HepG2 (cell line): ENCODE results near the gene IYD. TPM values are rescaled to one million over a fixed set of nuclear protein-coding genes. Genes with fewer than 3 reads are reported as not detected.

Experiments
- ATAC-seq: fragments of 200-7000 bp; cut with Tn5 transposase; 3 replicates; pipeline ENCODE4 v1.9.1; 2020; ENCODE audit warnings: mild to moderate bottlenecking, moderate library complexity
- BruUV-seq: library from RNA; stranded (reverse); fragments of 400-500 nt; replicated peaks from 2 replicates; lab custom pipeline; 2021; lab: Mats Ljungman, UMichigan
- CTCF ChIA-PET: fragments of 300-600 bp; formaldehyde crosslinking; extraction: SDS; loops from one replicate; lab custom pipeline; 2021; ENCODE audit warnings: low total read pairs, inconsistent platforms, low intra/inter-chr PET ratio; lab: Yijun Ruan, JAX
- POLR2A ChIA-PET: fragments of 350-600 bp; sonication (Branson Sonifier 250); formaldehyde crosslinking; loops from one replicate; lab custom pipeline; 2020; ENCODE audit warnings: antibody characterized with exemption, inconsistent platforms; lab: Yijun Ruan, JAX
- DNase-seq: peaks from one replicate; pipeline ENCODE4 v3.0.0-alpha.2; 2015; ENCODE audit warnings: low spot score
- FAIRE-seq: peaks from 3 replicates; lab custom pipeline; 2011; peaks lifted over from hg19 to GRCh38; lab: Jason Lieb, UNC
- H2AFZ ChIP-seq: one replicate; pipeline ENCODE4 v1.6.1; 2011; ENCODE audit warnings: low read length, inconsistent platforms
- H3K27ac ChIP-seq: fragments of 300-600 bp; 3 replicates; pipeline ENCODE4 v1.8.0; 2011; ENCODE audit warnings: mixed run types, mild to moderate bottlenecking, mixed read lengths, low read length, inconsistent platforms; ENCODE audit not compliant: insufficient read depth; ENCODE audit errors: extremely low read length
- H3K27me3 ChIP-seq, 2 experiments: fragments of 200-600 bp in 1 of 2; 2 replicates in 1 of 2; 3 replicates in 1 of 2; pipeline versions ENCODE4 v1.6.0 to v1.8.0; 2011; ENCODE audit warnings: low read length in 2 of 2, mild to moderate bottlenecking in 2 of 2, moderate library complexity in 2 of 2, inconsistent platforms in 1 of 2; ENCODE audit not compliant: insufficient read depth in 2 of 2, control insufficient read depth in 1 of 2
- H3K36me3 ChIP-seq, 2 experiments: fragments of 200-600 bp in 1 of 2; replicated peaks in 1 of 2; 2 replicates in 1 of 2; 3 replicates in 1 of 2; pipeline versions ENCODE4 v1.5.1 to v1.8.0; 2011; ENCODE audit warnings: low read length in 2 of 2, inconsistent platforms in 1 of 2; ENCODE audit not compliant: insufficient read depth in 2 of 2, control insufficient read depth in 1 of 2
- H3K4me1 ChIP-seq: 2 replicates; pipeline ENCODE4 v1.5.1; 2012; ENCODE audit warnings: low read length, inconsistent platforms; ENCODE audit not compliant: insufficient read depth
- H3K4me2 ChIP-seq: 2 replicates; pipeline ENCODE4 v1.6.0; 2011; ENCODE audit warnings: low read depth, low read length, inconsistent platforms
- H3K4me3 ChIP-seq, 3 experiments: fragments of 200-600 bp in 1 of 3; sonication (generic), shearing (Covaris generic) in 1 of 3; replicated peaks in 1 of 3; 2 replicates each; pipeline ENCODE4 v1.5.1; 2011 to 2016; ENCODE audit warnings: low read length in 3 of 3, inconsistent platforms in 2 of 3, low read depth in 2 of 3, mild to moderate bottlenecking in 2 of 3, control low read depth in 1 of 3, mixed read lengths in 1 of 3; ENCODE audit not compliant: insufficient read depth in 1 of 3
- H3K79me2 ChIP-seq: one replicate; pipeline ENCODE4 v1.6.1; 2011; ENCODE audit warnings: low read length, inconsistent platforms; ENCODE audit not compliant: insufficient read depth
- H3K9ac ChIP-seq: 2 replicates; pipeline ENCODE4 v1.6.0; 2011; ENCODE audit warnings: mild to moderate bottlenecking, low read depth, low read length, inconsistent platforms; ENCODE audit not compliant: insufficient read depth
- H3K9me3 ChIP-seq: 2 replicates; pipeline ENCODE4 v1.5.1; 2012; ENCODE audit warnings: mild to moderate bottlenecking, low read length
- H4K20me1 ChIP-seq: 2 replicates; pipeline ENCODE4 v1.6.0; 2011; ENCODE audit warnings: inconsistent platforms, mild to moderate bottlenecking, low read length, moderate library complexity; ENCODE audit not compliant: insufficient read depth
- ATF3 ChIP-seq: sonication (generic); formaldehyde crosslinking; IDR thresholded peaks from 2 replicates; pipeline ENCODE4 v1.4.0; 2020; ENCODE audit warnings: missing genetic modification reagents
- LCORL ChIP-seq, 2 experiments: fragments of 450-650 bp in 1 of 2; sonication (generic) in 1 of 2; formaldehyde crosslinking in 1 of 2; IDR thresholded peaks; 2 replicates each; pipeline versions ENCODE4 v1.5.0 to v1.6.1; 2017 to 2020; ENCODE audit warnings: antibody characterized with exemption in 1 of 2, missing genetic modification reagents in 1 of 2
- THAP11 ChIP-seq: IDR thresholded peaks from 2 replicates; pipeline ENCODE4 v1.6.1; 2016; ENCODE audit warnings: missing biosample characterization, missing genetic modification reagents
- TRIM22 ChIP-seq: fragments of 450-650 bp; IDR thresholded peaks from 2 replicates; pipeline ENCODE4 v1.6.1; 2017
- ZFAT ChIP-seq: sonication (generic); formaldehyde crosslinking; conservative IDR thresholded peaks from 2 replicates; pipeline ENCODE4 v1.8.1; 2023; ENCODE audit warnings: missing genetic modification reagents, inconsistent platforms
- ZNF101 ChIP-seq: sonication (generic); formaldehyde crosslinking; IDR thresholded peaks from 2 replicates; pipeline ENCODE4 v1.4.0; 2020; ENCODE audit warnings: mild to moderate bottlenecking, low read depth, missing genetic modification reagents, borderline replicate concordance
- ZNF143 ChIP-seq: sonication (generic); formaldehyde crosslinking; IDR thresholded peaks from 2 replicates; pipeline ENCODE4 v1.4.0; 2020; ENCODE audit warnings: missing genetic modification reagents
- ZNF232 ChIP-seq: sonication (generic); formaldehyde crosslinking; IDR thresholded peaks from 2 replicates; pipeline ENCODE4 v1.4.0; 2020; ENCODE audit warnings: missing genetic modification reagents, borderline replicate concordance
- WGBS: methylation state at CpG from one replicate; pipeline ENCODE4 v1.1.6; 2017; ENCODE audit warnings: low lambda C conversion rate; 5-methylcytosine and 5-hydroxymethylcytosine counted together
- in situ Hi-C: cut with HindIII; loops from 2 replicates; pipeline ENCODE4 v1.10.0; 2017; ENCODE audit warnings: low pct_unique_long_range_greater_than_20kb; ENCODE audit not compliant: extremely low pct_ligation_motif_present
- intact Hi-C: fragments of 100-400 bp; cut with micrococcal nuclease; formaldehyde crosslinking; loops from one replicate; pipeline ENCODE4 v1.10.0; 2022; ENCODE audit not compliant: unreplicated experiment
- polyA plus RNA-seq, 8 experiments: library from polyadenylated mRNA; depleted of rRNA in 3 of 8; stranded (reverse) in 7 of 8; unstranded in 1 of 8; fragments of >200 nt; fragmentation: Illumina TruSeq in 4 of 8; extraction: Trizol in 4 of 8; gene quantifications; 2 replicates each; pipeline versions ENCODE4 v1.2.1 to v1.2.3, GENCODE V29; 2011 to 2016; ENCODE audit warnings: low read depth in 4 of 8, missing spikeins in 1 of 8, mixed read lengths in 1 of 8; ENCODE audit not compliant: insufficient read depth in 1 of 8
- total RNA-seq, 5 experiments: library from RNA; depleted of rRNA; stranded (reverse); fragments of >200 nt; fragmentation: Illumina TruSeq; extraction: Trizol; gene quantifications; 2 replicates each; pipeline ENCODE4 v1.2.3, GENCODE V29; 2016; ENCODE audit warnings: low read depth in 1 of 5

The IYD gene
- total and polyA plus RNA-seq, 2 of the 13 experiments (the other 11 are each of a cell fraction or from before 2014, with no cell fraction given), result 0.01 to 0.46 TPM

GRCh38 chr6:150408842-150409241 is 40.0 kb downstream of the IYD start:
- Histone ChIP-seq H3K9me3 (no peaks in the 10 kb centered on the region), H2AFZ (no peak overlapping the region), H3K4me1 (no peaks in the 10 kb centered on the region), H3K9ac (no peak overlapping the region), H3K4me2 (no peak overlapping the region), H3K27ac (no peak overlapping the region), H4K20me1 (no peaks in the 10 kb centered on the region), H3K36me3 (no peaks in the 10 kb centered on the region), H3K79me2 (no peaks in the 10 kb centered on the region), H3K4me3 (no peak overlapping the region), H3K27me3 (peaks cover 0 to 4% of the 10 kb centered on the region in 2 experiments; a peak in 1 of 5 replicates)
- intact Hi-C loops, result no loop called here
- DNase-seq, result no peak
- 51% methylated on average over 6 of the region's 6 CpGs for WGBS
- in situ Hi-C loops, result loop anchor here (25.0 kb wide), 1 partner anchor 928 kb away; no protein-coding TSS in a partner anchor
- ATAC-seq, result no peak
- FAIRE-seq, result no peak
- no peak for TF ChIP-seq TRIM22
- TF ChIP-seq ZNF143 (CRISPR knock-in tag), result no peak
- TF ChIP-seq ZFAT, result no peak
- TF ChIP-seq ZNF232, result no peak
- TF ChIP-seq THAP11, result no peak
- no peak for TF ChIP-seq ATF3 (CRISPR knock-in tag)
- no TSS peak for BruUV-seq
- ChIA-PET CTCF (no interaction called here), POLR2A (no interaction called here)

GRCh38 chr6:150409576-150410066 is 40.8 kb downstream of the IYD start:
- no peaks in the 10 kb centered on the region for H4K20me1 ChIP-seq
- H3K27ac ChIP-seq, result no peak overlapping the region
- 10% methylated on average over 1 of the region's 1 CpG for WGBS
- TF ChIP-seq ZNF101 (CRISPR knock-in tag) (no peak), LCORL (IDR thresholded peaks at IDR 0.05) (peak; percentile 92), LCORL (CRISPR knock-in tag; IDR thresholded peaks at IDR 0.05) (no peak)
- TF ChIP-seq, all 625 proteins: peak for 1
- ChIA-PET CTCF (no interaction called here), POLR2A (no interaction called here)
- Histone ChIP-seq H2AFZ (no peak overlapping the region), H3K4me1 (no peaks in the 10 kb centered on the region), H3K36me3 (no peaks in the 10 kb centered on the region), H3K79me2 (no peaks in the 10 kb centered on the region), H3K9me3 (no peaks in the 10 kb centered on the region), H3K27me3 (peaks cover 0 to 4% of the 10 kb centered on the region in 2 experiments; a peak in 1 of 5 replicates), H3K4me3 (no peak overlapping the region), H3K4me2 (no peak overlapping the region), H3K9ac (no peak overlapping the region)
- no TSS peak for BruUV-seq
- FAIRE-seq (no peak), ATAC-seq (no peak), DNase-seq (no peak)
- intact Hi-C loops, result no loop called here
- in situ Hi-C loops, result loop anchor here (10.0 to 25.0 kb wide), 2 partner anchors 195 to 928 kb away; no protein-coding TSS in a partner anchor
